ENCODE data around the gene OAS3. TPM values are rescaled to one million over a fixed set of nuclear protein-coding genes. Genes with fewer than 3 reads are reported as not detected.
"Not testable (repeated sequence)": the region's sequence is repeated elsewhere in the genome, so short reads cannot be mapped to it uniquely, and the experiment has no call there.

OAS3 gene
- total RNA-seq, 8 experiments from 2014 or later: 0.05 to 20.9 (median 2.7) TPM

- ATAC-seq (replicated peaks in 6 of 8): peak in 1 of 8 experiments; percentile 17
- in situ Hi-C loops (cut with MboI; ENCODE audit: low pct_unique_long_range_greater_than_20kb in 2 of 9, low sequenced_read_pairs in 9 of 9, unreplicated experiment in 9 of 9): no loop called here
- 36 to 92% (median 69%) methylated on average over 2 to 6 of the region's 7 CpGs for WGBS, 10 experiments
- Histone ChIP-seq H3K4me1 (replicated peaks in 1 of 2) (peaks cover 0 to 8% of the 10 kb centered on the region in 2 donors), H3K4me3 (no peak overlapping the region), H3K27ac (no peak overlapping the region)
Measured at GRCh38 chr12:112907415-112908157, 30.7 kb upstream of the OAS3 start.

GRCh38 chr12:112908548-112908947 lies 29.7 kb upstream of the OAS3 start:
- 20 to 80% (median 63%) methylated on average over 1 to 9 of the region's 12 CpGs; no CpG with 5 or more reads in 4 of the 10 experiments for WGBS, 10 experiments
- Histone ChIP-seq H3K4me1 (replicated peaks in 1 of 2) (peaks cover 0 to 8% of the 10 kb centered on the region in 2 donors), H3K4me3 (no peak overlapping the region), H3K27ac (no peak overlapping the region)
- ATAC-seq (replicated peaks in 6 of 8): peak in 1 of 8 experiments; percentile 20
- in situ Hi-C loops (cut with MboI; ENCODE audit: low pct_unique_long_range_greater_than_20kb in 2 of 9, low sequenced_read_pairs in 9 of 9, unreplicated experiment in 9 of 9): no loop called here

GRCh38 chr12:112909693-112910092 lies 28.6 kb upstream of the OAS3 start:
- no peak overlapping the region for H3K4me3 ChIP-seq
- ATAC-seq (replicated peaks in 6 of 8): no peak
- no peak overlapping the region for H3K27ac ChIP-seq
- WGBS, 10 experiments: 82 to 100% (median 97%) methylated on average over 1 to 4 of the region's 4 CpGs; no CpG with 5 or more reads in 3 of the 10 experiments
- H3K4me1 ChIP-seq (replicated peaks in 1 of 2): peaks cover 0 to 8% of the 10 kb centered on the region in 2 donors
- in situ Hi-C loops (cut with MboI; ENCODE audit: low pct_unique_long_range_greater_than_20kb in 2 of 9, low sequenced_read_pairs in 9 of 9, unreplicated experiment in 9 of 9): no loop called here

DNA sequence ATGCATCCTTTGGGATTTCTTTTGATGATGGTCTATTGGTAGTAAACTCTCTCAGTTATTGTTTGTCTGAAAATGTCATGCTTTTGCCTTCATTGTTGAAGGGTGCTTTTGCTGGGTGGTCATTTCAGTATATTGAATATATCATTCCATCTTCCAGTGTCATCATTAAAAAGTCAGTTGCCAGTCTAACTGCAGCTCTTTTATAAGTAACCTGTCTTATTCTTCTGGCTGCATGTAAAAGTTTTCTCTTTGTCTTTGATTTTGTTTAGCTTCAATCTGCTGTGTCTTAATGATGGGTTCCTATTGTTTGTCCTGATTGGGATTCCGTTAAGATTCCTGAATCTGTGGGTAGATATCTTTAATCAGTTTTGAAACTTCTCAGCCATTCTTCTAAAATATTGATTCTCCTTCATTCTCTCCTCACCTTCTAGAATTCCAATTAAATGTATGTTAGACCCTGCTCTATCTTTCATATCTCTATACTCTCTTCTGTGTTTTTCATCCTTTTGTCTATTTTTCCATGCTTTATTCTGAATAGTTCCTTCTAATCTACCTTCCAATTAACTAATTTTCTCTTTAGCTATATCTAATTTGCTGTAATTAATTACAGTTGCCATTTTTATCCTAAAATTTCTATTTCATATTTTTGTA lies 25.1 kb upstream of the OAS3 start:
- no peak for ATAC-seq (replicated peaks in 6 of 8)
- Histone ChIP-seq H3K27ac (no peak overlapping the region), H3K4me1 (replicated peaks in 1 of 2) (no peaks in the 10 kb centered on the region), H3K4me3 (no peak overlapping the region)
- in situ Hi-C loops (cut with MboI; ENCODE audit: low pct_unique_long_range_greater_than_20kb in 2 of 9, low sequenced_read_pairs in 9 of 9, unreplicated experiment in 9 of 9): no loop called here
- WGBS, 10 experiments: 38 to 100% (median 87%) methylated on average over 1 of the region's 1 CpG; no CpG with 5 or more reads in 2 of the 10 experiments

DNA sequence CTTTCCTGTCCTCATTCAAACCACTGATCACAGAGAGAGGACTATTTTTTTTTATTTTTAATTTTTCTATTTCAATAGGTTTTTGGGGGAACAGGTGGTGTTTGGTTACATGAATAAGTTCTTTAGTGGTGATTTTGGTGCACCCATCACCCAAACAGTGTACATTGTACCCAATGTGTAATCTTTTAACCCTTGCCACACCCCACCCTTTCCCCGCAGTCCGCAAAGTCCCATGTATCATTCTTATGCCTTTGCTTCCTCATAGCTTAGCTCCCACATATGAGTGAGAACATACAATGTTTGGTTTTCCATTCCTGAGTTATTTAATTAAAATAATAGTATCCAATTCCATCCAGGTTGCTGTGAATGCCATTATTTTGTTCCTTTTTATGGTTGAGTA lies 24.4 kb upstream of the OAS3 start:
- 76 to 100% (median 100%) methylated on average over 1 to 2 of the region's 2 CpGs; no CpG with 5 or more reads in 3 of the 10 experiments for WGBS, 10 experiments
- ATAC-seq (replicated peaks in 6 of 8); in situ Hi-C loops (cut with MboI; ENCODE audit: low pct_unique_long_range_greater_than_20kb in 2 of 9, low sequenced_read_pairs in 9 of 9, unreplicated experiment in 9 of 9): not testable (repeated sequence)

DNA sequence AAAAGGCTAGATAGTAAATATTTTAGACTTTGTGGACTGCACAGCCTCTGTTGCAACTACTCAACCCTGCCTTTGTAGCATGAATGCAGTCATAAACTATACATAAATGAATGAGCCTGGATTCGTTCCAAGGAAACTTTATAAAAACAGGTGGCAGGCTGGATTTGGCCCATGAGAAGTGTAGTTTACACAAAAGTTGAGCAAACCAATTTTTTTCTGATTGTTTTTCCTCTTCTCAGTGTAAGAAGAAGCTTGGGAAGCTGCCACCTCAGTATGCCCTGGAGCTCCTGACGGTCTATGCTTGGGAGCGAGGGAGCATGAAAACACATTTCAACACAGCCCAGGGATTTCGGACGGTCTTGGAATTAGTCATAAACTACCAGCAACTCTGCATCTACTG lies 22.0 kb upstream of the OAS3 start:
- H3K4me1 ChIP-seq (replicated peaks in 1 of 2): no peaks in the 10 kb centered on the region
- peak in 3 of 8 experiments; percentile 72 to 98 (median 92) for ATAC-seq (replicated peaks in 6 of 8)
- 10 to 95% (median 87%) methylated on average over 1 to 5 of the region's 5 CpGs; no CpG with 5 or more reads in 1 of the 10 experiments for WGBS, 10 experiments
- no peak overlapping the region for H3K4me3 ChIP-seq
- H3K27ac ChIP-seq: no peak overlapping the region
- in situ Hi-C loops (cut with MboI; ENCODE audit: low pct_unique_long_range_greater_than_20kb in 2 of 9, low sequenced_read_pairs in 9 of 9, unreplicated experiment in 9 of 9): no loop called here

More for the DNA sequence above, 24.4 kb upstream of the OAS3 start:
- not testable (repeated sequence) for H3K4me1 ChIP-seq (replicated peaks in 1 of 2); H3K27ac ChIP-seq; H3K4me3 ChIP-seq

DNA sequence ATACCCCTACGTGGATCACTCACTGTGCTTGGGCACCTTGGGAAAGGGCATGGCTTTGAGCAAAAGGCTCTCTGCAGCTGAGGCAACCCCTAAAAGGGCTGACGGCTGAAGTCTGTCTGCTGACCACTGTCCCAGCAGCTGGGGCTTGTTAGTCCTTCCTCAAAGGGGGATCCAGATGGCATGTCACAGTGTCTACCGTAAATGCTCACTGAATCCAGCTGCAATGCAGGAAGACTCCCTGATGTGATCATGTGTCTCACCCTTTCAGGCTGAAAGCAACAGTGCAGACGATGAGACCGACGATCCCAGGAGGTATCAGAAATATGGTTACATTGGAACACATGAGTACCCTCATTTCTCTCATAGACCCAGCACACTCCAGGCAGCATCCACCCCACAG lies 19.2 kb upstream of the OAS3 start:
- WGBS, 10 experiments: 11 to 75% (median 27%) methylated on average over 1 to 5 of the region's 6 CpGs; no CpG with 5 or more reads in 4 of the 10 experiments
- in situ Hi-C loops (cut with MboI; ENCODE audit: low pct_unique_long_range_greater_than_20kb in 2 of 9, low sequenced_read_pairs in 9 of 9, unreplicated experiment in 9 of 9): no loop called here
- Histone ChIP-seq H3K4me1 (replicated peaks in 1 of 2) (no peaks in the 10 kb centered on the region), H3K4me3 (no peak overlapping the region), H3K27ac (no peak overlapping the region)
- ATAC-seq (replicated peaks in 6 of 8): no peak

DNA sequence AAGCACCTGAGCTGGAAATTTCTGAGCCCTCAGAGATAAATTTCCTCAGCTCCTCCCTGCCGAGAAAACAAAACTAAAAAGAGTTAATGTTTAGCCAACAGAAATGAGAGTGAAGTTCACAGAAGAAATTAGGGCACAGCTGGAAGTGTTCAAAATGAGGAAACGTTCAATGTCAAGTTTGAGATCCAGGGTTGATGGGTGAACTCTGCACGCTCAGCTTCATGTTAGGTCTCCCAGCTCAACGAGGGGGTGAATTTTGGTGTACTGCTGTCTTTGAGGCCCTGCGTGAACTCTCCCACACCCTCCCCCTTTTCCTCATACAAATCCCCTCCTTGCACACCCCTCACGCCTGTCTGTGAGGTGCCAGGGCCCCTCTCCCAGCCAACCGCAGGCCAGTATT lies 13.3 kb upstream of the OAS3 start:
- H3K4me1 ChIP-seq (replicated peaks in 1 of 2): no peaks in the 10 kb centered on the region
- 0 to 60% (median 25%) methylated on average over 1 to 5 of the region's 7 CpGs for WGBS, 10 experiments
- no peak for ATAC-seq (replicated peaks in 6 of 8)
- H3K27ac ChIP-seq: no peak overlapping the region
- in situ Hi-C loops (cut with MboI; ENCODE audit: low pct_unique_long_range_greater_than_20kb in 2 of 9, low sequenced_read_pairs in 9 of 9, unreplicated experiment in 9 of 9): loop anchor here in 1 of 9 experiments (25.0 kb wide), 1 partner anchor 463 kb away; no protein-coding TSS in a partner anchor
- H3K4me3 ChIP-seq: no peak overlapping the region

GRCh38 chr12:112926416-112927033 lies 11.7 kb upstream of the OAS3 start:
- 0 to 83% (median 55%) methylated on average over 1 to 7 of the region's 7 CpGs; no CpG with 5 or more reads in 1 of the 10 experiments for WGBS, 10 experiments
- not testable (repeated sequence) for H3K27ac ChIP-seq; H3K4me3 ChIP-seq; H3K4me1 ChIP-seq (replicated peaks in 1 of 2); ATAC-seq (replicated peaks in 6 of 8)
- in situ Hi-C loops (cut with MboI; ENCODE audit: low pct_unique_long_range_greater_than_20kb in 2 of 9, low sequenced_read_pairs in 9 of 9, unreplicated experiment in 9 of 9): loop anchor here in 1 of 9 experiments (25.0 kb wide), 1 partner anchor 464 kb away; no protein-coding TSS in a partner anchor

DNA sequence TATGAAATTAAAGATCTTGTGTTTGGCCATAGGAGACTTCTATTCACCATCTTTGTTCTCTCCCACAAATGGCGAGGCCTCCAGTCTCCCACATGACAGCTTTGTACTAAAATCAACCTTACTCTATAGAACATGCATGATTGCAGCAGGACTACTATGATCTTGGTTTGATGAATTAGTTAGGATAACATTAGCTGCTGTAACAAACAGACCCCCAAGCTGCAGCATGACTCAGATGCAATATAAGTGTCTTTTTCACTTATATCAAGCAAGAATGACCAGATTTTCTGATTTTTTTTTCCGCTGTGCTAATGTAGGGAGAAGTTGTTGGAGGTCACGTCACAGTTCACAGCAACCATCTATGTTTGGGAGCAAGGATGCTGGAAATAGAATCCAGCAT lies 10.8 kb upstream of the OAS3 start:
- Histone ChIP-seq H3K4me1 (replicated peaks in 1 of 2) (no peaks in the 10 kb centered on the region), H3K27ac (no peak overlapping the region), H3K4me3 (no peak overlapping the region)
- no peak for ATAC-seq (replicated peaks in 6 of 8)
- 29 to 100% (median 66%) methylated on average over 1 to 3 of the region's 3 CpGs; no CpG with 5 or more reads in 2 of the 10 experiments for WGBS, 10 experiments
- in situ Hi-C loops (cut with MboI; ENCODE audit: low pct_unique_long_range_greater_than_20kb in 2 of 9, low sequenced_read_pairs in 9 of 9, unreplicated experiment in 9 of 9): loop anchor here in 1 of 9 experiments (25.0 kb wide), 1 partner anchor 465 kb away; no protein-coding TSS in a partner anchor

DNA sequence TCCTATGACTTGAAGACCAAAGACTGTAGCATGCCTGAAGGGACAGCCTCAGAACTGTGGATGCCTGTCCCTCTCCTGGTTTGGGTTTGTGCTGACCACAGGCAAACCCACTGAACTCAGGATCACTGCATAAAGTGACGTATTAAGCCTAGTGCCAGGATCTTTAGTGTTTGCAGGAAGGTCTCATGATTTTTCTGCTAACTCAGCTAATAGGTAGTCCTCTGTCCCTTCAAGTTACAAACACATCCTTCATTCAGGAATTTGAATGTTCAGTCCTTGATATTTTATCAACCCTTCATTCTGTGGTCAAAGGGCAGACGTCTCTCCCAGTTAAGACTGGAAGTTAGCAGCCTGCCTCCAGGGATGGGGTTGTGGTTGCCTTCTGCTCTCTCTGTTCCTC lies 10.3 kb upstream of the OAS3 start:
- no peak for ATAC-seq (replicated peaks in 6 of 8)
- Histone ChIP-seq H3K4me3 (no peak overlapping the region), H3K27ac (no peak overlapping the region), H3K4me1 (replicated peaks in 1 of 2) (no peaks in the 10 kb centered on the region)
- 0 to 100% (median 83%) methylated on average over 1 of the region's 2 CpGs; no CpG with 5 or more reads in 5 of the 10 experiments for WGBS, 10 experiments
- in situ Hi-C loops (cut with MboI; ENCODE audit: low pct_unique_long_range_greater_than_20kb in 2 of 9, low sequenced_read_pairs in 9 of 9, unreplicated experiment in 9 of 9): loop anchor here in 1 of 9 experiments (25.0 kb wide), 1 partner anchor 466 kb away; no protein-coding TSS in a partner anchor

DNA sequence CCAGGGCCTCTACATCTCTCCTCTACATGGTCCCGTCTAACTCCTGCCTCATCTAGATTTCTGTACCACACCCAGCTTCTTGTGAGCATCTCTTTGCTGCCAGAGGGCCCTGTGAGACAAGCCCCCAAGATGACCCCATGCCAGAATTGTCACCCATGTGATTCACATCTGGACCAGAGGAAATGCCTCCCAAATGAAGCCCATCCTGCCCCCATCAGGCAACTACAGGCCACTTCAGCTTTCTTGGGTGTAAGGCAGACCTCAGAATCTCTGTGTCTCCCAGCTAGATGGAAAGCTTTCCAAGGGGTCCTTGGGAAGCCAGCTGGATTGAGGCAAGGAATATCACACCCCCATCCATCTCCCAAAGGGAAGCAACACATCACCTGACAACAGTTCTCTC lies 9.3 kb upstream of the OAS3 start:
- in situ Hi-C loops (cut with MboI; ENCODE audit: low pct_unique_long_range_greater_than_20kb in 2 of 9, low sequenced_read_pairs in 9 of 9, unreplicated experiment in 9 of 9): loop anchor here in 1 of 9 experiments (25.0 kb wide), 1 partner anchor 467 kb away; no protein-coding TSS in a partner anchor
- Histone ChIP-seq H3K27ac (no peak overlapping the region), H3K4me1 (replicated peaks in 1 of 2) (no peaks in the 10 kb centered on the region), H3K4me3 (no peak overlapping the region)
- peak in 2 of 8 experiments; percentile 37 to 64 for ATAC-seq (replicated peaks in 6 of 8)
- 0 to 100% (median 83%) methylated on average over 1 of the region's 1 CpG; no CpG with 5 or more reads in 5 of the 10 experiments for WGBS, 10 experiments
